HG02571 (cell line): ENCODE data around the gene PTPN12.

Source experiments
- ATAC-seq: cut with Tn5 transposase; IDR thresholded peaks from one replicate; pipeline ENCODE4 v1.9.1; 2021; ENCODE audit warnings: mild to moderate bottlenecking, moderate library complexity; ENCODE audit not compliant: unreplicated experiment

PTPN12 gene

DNA sequence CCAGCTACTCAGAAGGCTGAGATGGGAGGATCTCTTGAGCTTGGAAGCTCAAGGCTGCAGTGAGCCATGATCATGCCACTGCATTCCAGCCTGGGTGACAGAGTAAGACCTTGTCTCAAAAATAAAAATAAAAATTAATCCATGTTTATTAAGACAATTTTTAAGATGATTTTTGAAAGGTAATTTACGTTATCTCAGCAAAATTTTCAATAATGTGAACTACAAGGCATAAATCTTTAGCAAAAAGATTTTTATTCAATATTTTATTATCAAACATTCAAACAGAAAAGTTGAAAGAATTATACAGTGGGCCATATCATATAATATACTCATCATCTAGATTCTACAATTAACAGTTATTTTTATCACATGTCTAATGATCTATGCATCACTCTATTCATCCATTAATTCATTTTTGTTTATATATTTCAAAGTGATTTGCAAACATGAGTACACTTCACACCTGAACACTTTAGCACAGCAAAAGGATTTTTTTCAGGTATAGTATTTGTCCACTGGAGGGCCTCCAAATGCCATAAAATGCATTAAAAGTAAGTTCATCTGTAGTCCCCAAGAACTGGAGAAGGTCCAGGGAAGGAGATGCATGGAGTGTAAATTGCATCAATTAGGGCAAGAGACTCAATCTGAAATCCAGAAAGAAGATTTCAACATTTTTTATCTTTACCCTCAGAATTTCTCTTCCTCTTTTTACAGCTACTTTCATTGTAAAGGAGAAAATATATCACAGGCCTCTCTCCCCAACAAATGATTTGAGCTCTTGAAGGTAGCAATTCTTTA is 120.5 kb downstream of the PTPN12 start:
- no peak for ATAC-seq

DNA sequence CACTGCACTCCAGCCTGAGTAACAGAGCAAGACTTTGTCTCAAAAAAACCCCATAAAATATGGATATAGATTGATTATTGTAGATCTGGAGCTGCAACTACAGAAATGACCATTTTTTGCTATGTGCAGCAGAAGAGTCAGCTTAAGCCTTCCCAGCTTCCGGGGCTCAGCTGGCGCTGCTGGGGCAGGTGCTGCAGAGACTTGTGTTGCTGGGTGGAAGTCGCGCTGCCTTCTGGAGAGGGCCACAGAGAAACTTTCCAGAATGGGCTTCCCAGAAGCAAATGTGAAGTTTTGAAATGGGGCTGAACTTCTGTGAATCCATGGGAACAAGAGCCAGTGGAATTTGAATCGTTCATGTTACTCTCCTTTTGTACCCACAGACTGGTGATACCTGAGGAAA is 121.8 kb downstream of the PTPN12 start:
- ATAC-seq: no peak

DNA sequence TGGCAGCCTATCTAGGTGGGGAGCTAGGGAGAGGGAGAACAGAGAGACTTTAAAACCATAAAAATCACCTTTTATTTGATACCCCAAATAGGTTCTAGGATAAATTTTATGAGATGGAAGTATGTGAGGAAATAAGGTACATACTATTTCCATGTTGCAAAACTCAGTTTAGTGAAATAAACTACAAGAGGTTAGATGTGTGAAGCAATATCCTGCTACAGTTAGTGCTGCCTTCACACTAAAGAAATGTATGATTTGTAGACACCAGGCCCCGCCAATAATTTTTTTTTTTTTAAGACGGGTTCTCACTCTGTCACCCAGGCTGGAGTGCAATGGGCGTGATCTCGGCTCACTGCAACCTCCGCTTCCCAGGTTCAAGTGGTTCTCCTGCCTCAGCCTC is 124.7 kb downstream of the PTPN12 start:
- ATAC-seq: no peak

DNA sequence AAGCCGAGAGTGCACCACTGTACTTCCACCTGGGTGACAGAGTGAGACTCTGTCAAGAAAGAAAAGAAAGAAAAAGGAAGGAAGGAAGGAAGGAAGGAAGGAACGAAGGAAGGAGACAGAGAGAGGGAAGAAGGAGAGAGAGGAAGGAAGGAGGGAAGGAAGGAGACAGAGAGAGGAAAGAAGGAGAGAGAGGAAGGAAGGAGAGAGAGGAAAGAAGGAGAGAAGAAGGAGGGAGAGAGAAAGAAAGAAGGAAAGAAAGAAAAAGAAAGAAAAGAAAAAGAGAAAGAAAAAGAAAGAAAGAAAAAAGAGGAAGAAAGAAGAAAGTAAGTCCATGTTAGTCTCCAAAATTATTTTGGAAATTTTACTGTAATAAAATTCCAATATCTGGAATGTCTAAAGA is 125.8 kb downstream of the PTPN12 start:
- no peak for ATAC-seq

DNA sequence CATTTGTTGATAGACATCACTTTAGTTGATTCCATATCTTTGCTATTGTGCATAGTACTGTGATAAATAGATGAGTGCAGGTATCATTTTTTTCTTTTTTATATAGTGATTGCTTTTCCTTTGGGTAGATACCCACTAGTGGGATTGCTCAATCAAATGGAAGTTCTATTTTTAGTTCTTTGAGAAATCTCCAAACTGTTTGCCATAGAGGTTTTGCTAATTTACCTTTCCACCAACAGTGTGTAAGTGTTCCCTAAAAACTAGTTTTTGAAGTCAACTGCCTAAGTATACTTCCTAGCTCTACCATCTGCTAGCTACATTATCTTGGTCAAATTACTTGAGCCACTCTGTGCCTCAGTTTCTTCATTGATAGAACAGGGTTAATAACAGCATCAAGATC is 127.6 kb downstream of the PTPN12 start:
- no peak for ATAC-seq

DNA sequence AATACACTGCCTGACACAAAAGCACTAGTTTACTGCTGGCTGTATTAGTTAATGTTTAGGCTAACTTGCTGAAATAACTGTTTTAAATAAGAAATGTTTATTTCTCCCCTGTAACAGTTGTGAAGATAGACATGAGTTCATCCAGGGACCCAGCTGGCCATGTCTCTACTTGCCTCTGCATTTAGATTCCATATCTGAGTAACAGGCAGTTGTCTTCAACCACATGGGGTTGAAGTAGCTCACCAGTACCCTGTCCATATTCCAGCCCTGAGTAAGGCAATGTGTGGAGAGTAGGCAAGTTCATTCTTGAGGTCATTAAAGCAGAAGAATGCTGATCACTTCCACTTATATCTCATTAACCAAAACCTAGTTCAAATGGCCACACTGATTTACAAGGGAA is 128.1 kb downstream of the PTPN12 start:
- ATAC-seq: no peak

DNA sequence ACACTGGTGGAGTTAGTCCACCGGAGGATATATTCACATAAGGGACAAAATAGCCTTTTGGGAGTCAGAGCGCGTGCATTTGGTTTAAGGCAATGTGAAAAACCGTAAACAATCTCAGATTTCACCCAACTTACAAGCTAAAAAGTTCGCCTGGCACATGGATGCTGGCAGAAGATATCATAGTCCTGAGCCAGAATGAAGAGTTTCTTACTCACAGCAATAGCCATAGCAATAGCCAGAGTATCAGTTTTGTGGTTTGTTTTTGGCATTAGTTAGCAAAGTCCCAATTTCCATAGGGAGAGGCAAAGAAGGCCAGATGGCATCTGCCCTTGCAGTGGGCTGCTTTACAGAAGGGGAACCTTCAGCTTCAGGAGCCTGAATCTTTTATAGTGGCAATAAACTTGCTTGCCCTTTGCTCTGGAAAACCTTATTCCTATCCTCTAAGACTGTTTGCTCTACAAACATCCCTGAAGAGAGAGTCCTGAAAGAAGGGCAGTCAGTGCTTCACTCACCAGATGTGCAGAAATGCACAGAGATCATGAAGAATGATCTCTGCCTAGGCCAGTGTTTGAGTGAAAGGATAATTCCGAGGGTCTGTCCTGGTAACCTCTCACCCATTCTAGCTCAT is 130.5 kb downstream of the PTPN12 start:
- ATAC-seq: no peak

DNA sequence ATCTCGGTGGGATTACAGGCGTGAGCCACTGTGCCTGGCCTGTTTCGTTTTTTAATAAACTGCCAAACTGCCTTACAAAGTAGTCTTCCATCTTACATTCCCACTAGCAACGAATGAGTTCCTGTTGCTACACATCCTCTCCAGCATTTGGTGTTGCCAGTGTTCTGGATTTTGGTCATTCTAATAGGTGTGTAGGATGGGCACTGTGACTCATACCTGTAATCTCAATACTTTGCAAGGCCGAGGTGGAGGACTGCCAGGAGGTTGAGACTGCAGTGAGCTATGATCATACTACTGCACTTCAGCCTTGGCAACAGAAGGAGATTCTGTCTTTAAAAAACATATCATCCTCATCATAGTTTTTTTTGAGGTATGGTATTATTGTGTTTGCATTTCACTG is 137.8 kb downstream of the PTPN12 start:
- ATAC-seq: no peak

DNA sequence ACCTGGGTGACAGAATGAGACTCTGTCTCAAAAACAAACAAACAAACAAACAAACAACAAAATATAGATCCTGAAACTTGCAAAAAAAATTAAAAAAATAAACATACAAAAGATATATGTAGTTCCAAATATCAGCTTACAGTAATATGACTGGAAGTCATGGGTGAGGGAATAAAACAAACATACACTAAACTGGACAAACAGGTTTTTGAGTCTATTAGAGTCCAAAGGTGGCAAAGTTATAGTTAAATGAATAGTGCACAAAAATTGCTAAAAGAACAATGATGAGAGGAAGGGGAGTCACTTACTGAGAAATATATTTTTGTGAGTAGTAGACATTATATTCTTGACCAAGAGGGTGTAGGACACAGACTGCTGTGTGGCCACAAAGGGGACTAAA is 142.5 kb downstream of the PTPN12 start:
- ATAC-seq: no peak

DNA sequence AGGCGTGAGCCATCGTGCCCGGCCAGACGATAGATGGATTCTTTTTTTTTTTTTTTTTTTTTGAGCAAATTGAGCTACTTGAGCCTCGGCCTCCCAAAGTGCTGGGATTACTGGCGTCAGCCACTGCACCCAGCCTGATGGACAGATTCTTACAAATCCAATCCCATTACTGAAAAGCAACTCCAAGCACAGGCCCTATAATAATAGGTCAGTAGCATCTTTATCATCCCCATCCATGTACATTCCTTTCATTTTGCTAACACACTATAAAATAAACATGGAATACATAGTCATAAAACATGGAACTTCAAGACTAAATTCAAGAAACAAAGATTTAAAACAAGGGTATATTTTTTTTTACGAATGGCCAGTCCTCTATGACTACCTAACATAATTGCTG is 143.2 kb downstream of the PTPN12 start:
- no peak for ATAC-seq

DNA sequence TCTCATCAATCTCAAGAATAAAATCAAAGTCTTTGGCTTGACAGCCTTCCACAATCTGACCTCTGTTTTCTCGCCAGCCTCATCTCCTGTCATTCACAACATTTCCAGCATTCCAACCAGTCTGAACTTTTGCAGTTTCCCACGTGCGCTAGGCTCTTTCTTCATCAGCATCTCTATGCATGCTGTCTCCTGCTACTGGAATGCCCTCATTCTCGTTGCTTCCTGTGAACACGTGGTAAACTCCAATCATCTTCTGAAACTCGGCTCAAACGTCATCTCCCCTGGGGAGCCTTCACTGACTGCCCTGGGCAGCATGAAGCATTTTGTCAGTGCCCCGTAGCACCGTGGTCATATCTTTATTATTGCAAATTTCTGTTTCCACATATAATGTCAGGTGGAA is 146.9 kb downstream of the PTPN12 start:
- no peak for ATAC-seq

DNA sequence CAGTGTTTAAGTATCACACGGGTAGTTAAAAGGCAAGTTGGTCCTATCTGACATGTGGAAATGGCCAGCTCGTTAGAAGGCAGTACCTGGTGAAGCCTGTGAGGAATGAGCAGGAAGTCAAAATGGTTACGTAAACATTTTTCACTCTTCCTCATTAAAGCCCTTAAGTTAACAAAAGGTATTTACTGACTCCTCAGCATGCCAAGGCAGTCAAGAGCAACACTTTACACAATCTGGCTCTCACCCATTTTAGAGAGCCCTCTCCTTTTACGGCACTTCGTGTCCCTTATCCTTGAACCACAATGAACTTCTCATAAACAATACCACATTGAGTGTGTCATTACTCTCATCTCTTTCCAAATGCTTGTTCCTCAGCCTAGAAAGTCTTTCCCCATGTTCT is 148.1 kb downstream of the PTPN12 start:
- no peak for ATAC-seq

DNA sequence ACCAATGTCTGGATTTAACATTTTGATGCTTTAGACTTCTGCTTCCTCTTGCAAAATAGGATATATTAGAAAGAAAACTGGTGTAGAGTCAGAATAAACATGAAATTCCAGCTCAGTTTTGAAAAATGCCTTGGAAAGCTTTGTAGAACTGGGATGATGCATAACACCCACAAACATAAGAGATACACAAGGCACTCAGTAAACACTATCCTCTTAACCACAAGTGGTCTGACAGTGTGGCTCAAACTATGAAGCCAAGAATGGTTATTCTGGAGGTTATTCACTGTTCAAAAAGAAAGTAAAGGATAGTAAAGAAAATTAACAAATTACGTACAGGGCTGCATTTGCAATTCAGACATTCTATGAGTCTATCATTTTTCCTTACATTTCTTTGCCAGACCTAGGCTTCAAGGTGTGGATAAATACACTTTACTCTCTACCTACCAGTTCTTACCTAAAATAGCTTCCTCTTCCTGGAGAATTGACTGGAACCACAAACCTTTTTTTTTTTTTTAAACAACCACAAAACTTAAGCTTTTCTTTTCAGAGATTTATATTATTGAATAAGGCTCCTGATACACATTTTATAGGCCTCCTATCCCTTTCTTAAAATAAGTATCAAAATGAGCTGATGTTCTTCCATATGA is 150.1 kb downstream of the PTPN12 start:
- no peak for ATAC-seq

DNA sequence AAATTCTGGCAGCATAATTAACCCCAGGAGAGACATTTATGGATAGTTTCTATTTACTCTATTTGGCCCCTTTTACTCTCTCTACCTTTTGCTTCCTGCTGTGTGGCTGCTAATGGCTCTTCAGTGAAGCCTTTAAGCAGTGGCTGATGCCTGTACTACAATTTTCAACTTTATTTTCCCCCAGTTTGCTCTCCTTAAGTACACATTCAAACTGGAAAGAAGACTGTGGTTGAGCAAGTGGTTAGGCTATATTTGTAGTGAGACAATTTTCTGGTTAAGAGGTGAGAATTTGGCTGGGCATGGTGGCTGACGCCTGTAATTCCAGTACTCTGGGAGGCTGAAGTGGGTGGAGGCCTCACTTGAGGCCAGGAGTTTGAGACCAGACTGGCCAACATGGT is 150.7 kb downstream of the PTPN12 start:
- ATAC-seq: no peak
